ENCODE results near the gene CCDC183. TPM values are rescaled to one million over a fixed set of nuclear protein-coding genes. Genes with fewer than 3 reads are reported as not detected.
"Not testable (repeated sequence)": the region's sequence is repeated elsewhere in the genome, so short reads cannot be mapped to it uniquely, and the experiment has no call there.

Gene CCDC183
- total and polyA plus RNA-seq, 7 donors, result 0.71 to 3.5 (median 2.2) TPM; not detected in 1

- H3K4me3 ChIP-seq; intact Hi-C loops (cut with DNase I); H3K27ac ChIP-seq; H3K36me3 ChIP-seq; H3K4me1 ChIP-seq; H3K9me3 ChIP-seq: not testable (repeated sequence)
- WGBS, 2 donors, result 27 to 42% methylated on average over 18 of the region's 18 CpGs
- H3K27me3 ChIP-seq, result peaks cover 11 to 54% (median 36%) of the 10 kb centered on the region in 3 donors
- DNase-seq, result peak; percentile 77
- TF ChIP-seq, protein P1, sequence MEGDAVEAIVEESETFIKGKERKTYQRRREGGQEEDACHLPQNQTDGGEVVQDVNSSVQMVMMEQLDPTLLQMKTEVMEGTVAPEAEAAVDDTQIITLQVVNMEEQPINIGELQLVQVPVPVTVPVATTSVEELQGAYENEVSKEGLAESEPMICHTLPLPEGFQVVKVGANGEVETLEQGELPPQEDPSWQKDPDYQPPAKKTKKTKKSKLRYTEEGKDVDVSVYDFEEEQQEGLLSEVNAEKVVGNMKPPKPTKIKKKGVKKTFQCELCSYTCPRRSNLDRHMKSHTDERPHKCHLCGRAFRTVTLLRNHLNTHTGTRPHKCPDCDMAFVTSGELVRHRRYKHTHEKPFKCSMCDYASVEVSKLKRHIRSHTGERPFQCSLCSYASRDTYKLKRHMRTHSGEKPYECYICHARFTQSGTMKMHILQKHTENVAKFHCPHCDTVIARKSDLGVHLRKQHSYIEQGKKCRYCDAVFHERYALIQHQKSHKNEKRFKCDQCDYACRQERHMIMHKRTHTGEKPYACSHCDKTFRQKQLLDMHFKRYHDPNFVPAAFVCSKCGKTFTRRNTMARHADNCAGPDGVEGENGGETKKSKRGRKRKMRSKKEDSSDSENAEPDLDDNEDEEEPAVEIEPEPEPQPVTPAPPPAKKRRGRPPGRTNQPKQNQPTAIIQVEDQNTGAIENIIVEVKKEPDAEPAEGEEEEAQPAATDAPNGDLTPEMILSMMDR (IDR thresholded peaks at IDR 0.05), result peak in 1 of 4 experiments; percentile 20
Observed at GRCh38 chr9:136766410-136767120, 29.6 kb upstream of the CCDC183 start.

GRCh38 chr9:136769710-136770191 is 26.4 kb upstream of the CCDC183 start:
- WGBS, 2 donors, result 5 to 11% methylated on average over 16 of the region's 16 CpGs
- DNase-seq, result peak; percentile 58
- H3K4me3 ChIP-seq, result no peak overlapping the region
- no peak overlapping the region for H3K27ac ChIP-seq
- peaks cover 0 to 23% (median 11%) of the 10 kb centered on the region in 3 donors for H3K27me3 ChIP-seq
- H3K9me3 ChIP-seq, result peaks cover 0 to 4% (median 2%) of the 10 kb centered on the region in 4 donors
- TF ChIP-seq, protein P1 (IDR thresholded peaks at IDR 0.05), result peak in 2 of 4 experiments; percentile 30 to 39
- TF ChIP-seq POLR2AphosphoS5 (IDR thresholded peaks at IDR 0.05) (no peak), EP300 (IDR thresholded peaks at IDR 0.05) (no peak), POLR2A (IDR thresholded peaks at IDR 0.05) (no peak)
- H3K4me1 ChIP-seq, result no peaks in the 10 kb centered on the region
- intact Hi-C loops (cut with DNase I), result no loop called here
- H3K36me3 ChIP-seq, result no peaks in the 10 kb centered on the region

GRCh38 chr9:136771907-136772415 is 24.2 kb upstream of the CCDC183 start:
- peaks cover 0 to 11% (median 10%) of the 10 kb centered on the region in 3 donors for H3K27me3 ChIP-seq
- TF ChIP-seq EP300 (IDR thresholded peaks at IDR 0.05), result no peak
- no peak for TF ChIP-seq POLR2AphosphoS5 (IDR thresholded peaks at IDR 0.05)
- TF ChIP-seq, protein P1 (IDR thresholded peaks at IDR 0.05), result no peak
- TF ChIP-seq POLR2A (IDR thresholded peaks at IDR 0.05), result no peak
- H3K4me3 ChIP-seq, result no peak overlapping the region
- DNase-seq, result no peak
- no peak overlapping the region for H3K27ac ChIP-seq
- H3K4me1 ChIP-seq, result no peaks in the 10 kb centered on the region
- 64 to 76% methylated on average over 3 of the region's 3 CpGs for WGBS, 2 donors
- H3K9me3 ChIP-seq, result peaks cover 0 to 4% (median 2%) of the 10 kb centered on the region in 4 donors
- intact Hi-C loops (cut with DNase I), result no loop called here
- H3K36me3 ChIP-seq, result no peaks in the 10 kb centered on the region

DNA sequence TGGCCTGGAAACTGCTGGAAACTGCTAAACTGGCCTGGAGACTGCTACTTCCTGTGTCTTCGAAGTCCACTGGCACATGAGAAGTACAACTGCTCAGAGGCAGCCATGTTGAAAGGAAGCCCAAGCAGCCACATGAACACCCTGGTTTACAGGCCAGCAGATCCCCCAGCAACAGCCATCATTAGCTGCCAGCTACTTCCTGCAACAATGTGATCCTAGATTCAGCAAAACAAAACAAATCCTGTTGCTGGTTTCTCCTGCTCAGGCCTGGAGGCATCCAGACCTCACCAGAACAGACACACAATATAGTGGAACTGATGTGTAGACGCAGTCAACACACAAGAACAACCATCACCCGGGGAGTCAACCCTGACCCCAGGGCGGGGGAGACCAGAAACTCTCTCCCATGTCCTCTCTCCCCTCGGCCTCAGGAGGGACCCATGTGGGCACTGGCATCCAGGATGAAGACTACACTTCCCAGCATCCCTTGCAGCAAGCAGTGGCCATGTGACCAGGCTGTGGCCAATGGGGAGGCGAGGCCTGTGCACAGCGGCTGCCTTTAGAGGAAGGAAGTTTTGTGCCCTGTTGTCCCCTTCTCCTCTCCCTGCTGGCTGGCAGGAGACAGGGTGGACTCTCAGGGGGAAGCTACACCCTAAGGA is 22.6 kb upstream of the CCDC183 start:
- Histone ChIP-seq H3K4me3 (no peak overlapping the region), H3K9me3 (peaks cover 0 to 4% (median 2%) of the 10 kb centered on the region in 4 donors), H3K4me1 (no peaks in the 10 kb centered on the region), H3K27me3 (no peaks in the 10 kb centered on the region), H3K36me3 (no peaks in the 10 kb centered on the region), H3K27ac (no peak overlapping the region)
- no peak for TF ChIP-seq EP300 (IDR thresholded peaks at IDR 0.05)
- TF ChIP-seq, protein P1 (IDR thresholded peaks at IDR 0.05), result no peak
- no peak for TF ChIP-seq POLR2AphosphoS5 (IDR thresholded peaks at IDR 0.05)
- no peak for TF ChIP-seq POLR2A (IDR thresholded peaks at IDR 0.05)
- DNase-seq, result no peak
- WGBS, 2 donors, result 81 to 89% methylated on average over 7 of the region's 7 CpGs
- intact Hi-C loops (cut with DNase I), result no loop called here

Measured in sigmoid colon (tissue), 7 donors.